ENCODE measurements around the gene KRT6C. TPM values are rescaled to one million over a fixed set of nuclear protein-coding genes. Genes with fewer than 3 reads are reported as not detected.

KRT6C gene
- total and polyA plus RNA-seq, 2 experiments from 2014 or later: not detected

DNA sequence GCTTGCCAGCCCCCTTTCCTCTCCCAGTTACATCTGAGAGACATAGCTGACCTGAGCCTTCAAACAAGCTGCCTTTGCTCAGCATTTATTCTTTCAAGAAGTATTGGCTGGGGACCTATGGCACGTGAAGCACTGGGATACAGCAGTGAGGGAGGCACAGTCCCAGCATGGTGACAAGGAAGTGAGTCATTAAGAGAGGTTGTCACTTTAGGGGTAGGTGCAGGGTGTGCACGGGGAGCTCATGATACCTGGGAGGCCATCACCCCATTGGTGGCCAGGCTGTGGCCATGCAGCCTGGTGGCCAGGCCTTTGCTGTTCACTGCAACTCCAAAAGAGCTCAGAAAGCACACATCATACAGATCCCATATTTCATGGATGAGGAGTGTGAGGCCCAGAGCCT lies 33.8 kb downstream of the KRT6C start:
- Mint-ChIP-seq H3K27ac (no peak overlapping the region), H3K27me3 (ENCODE audit: insufficient read depth, low read depth, poor library complexity) (peaks cover 3% of the 10 kb centered on the region), H3K4me1 (peaks cover 17% of the 10 kb centered on the region), H3K4me3 (no peak overlapping the region), H3K36me3 (ENCODE audit: low read depth) (no peaks in the 10 kb centered on the region), H3K9me3 (no peaks in the 10 kb centered on the region; the same call in 2 of the 3 replicates)
- H3K4me1 ChIP-seq (ENCODE audit: insufficient read depth): peaks cover 5% of the 10 kb centered on the region; the same call in 1 of the 2 replicates
- H3K79me2 ChIP-seq (replicated peaks; ENCODE audit: insufficient read depth): no peaks in the 10 kb centered on the region
- H4K20me1 ChIP-seq (replicated peaks; ENCODE audit: insufficient read depth): no peaks in the 10 kb centered on the region
- no peak for DNase-seq (ENCODE audit: low spot score)
- TF ChIP-seq EZH2phosphoT487 (IDR thresholded peaks at IDR 0.05; ENCODE audit: unreplicated experiment): no peak
- no peak for TF ChIP-seq NANOG (IDR thresholded peaks at IDR 0.05; ENCODE audit: borderline replicate concordance)
- TF ChIP-seq, protein P1, sequence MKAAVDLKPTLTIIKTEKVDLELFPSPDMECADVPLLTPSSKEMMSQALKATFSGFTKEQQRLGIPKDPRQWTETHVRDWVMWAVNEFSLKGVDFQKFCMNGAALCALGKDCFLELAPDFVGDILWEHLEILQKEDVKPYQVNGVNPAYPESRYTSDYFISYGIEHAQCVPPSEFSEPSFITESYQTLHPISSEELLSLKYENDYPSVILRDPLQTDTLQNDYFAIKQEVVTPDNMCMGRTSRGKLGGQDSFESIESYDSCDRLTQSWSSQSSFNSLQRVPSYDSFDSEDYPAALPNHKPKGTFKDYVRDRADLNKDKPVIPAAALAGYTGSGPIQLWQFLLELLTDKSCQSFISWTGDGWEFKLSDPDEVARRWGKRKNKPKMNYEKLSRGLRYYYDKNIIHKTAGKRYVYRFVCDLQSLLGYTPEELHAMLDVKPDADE (IDR thresholded peaks at IDR 0.05): no peak
- TF ChIP-seq POLR2AphosphoS5 (IDR thresholded peaks at IDR 0.05; ENCODE audit: low read depth): no peak
- TF ChIP-seq STAT1 (IDR thresholded peaks at IDR 0.05; ENCODE audit: unreplicated experiment): no peak
- no peak for TF ChIP-seq ZNF114 (CRISPR knock-in tag; IDR thresholded peaks at IDR 0.05)
- TF ChIP-seq, protein P2, sequence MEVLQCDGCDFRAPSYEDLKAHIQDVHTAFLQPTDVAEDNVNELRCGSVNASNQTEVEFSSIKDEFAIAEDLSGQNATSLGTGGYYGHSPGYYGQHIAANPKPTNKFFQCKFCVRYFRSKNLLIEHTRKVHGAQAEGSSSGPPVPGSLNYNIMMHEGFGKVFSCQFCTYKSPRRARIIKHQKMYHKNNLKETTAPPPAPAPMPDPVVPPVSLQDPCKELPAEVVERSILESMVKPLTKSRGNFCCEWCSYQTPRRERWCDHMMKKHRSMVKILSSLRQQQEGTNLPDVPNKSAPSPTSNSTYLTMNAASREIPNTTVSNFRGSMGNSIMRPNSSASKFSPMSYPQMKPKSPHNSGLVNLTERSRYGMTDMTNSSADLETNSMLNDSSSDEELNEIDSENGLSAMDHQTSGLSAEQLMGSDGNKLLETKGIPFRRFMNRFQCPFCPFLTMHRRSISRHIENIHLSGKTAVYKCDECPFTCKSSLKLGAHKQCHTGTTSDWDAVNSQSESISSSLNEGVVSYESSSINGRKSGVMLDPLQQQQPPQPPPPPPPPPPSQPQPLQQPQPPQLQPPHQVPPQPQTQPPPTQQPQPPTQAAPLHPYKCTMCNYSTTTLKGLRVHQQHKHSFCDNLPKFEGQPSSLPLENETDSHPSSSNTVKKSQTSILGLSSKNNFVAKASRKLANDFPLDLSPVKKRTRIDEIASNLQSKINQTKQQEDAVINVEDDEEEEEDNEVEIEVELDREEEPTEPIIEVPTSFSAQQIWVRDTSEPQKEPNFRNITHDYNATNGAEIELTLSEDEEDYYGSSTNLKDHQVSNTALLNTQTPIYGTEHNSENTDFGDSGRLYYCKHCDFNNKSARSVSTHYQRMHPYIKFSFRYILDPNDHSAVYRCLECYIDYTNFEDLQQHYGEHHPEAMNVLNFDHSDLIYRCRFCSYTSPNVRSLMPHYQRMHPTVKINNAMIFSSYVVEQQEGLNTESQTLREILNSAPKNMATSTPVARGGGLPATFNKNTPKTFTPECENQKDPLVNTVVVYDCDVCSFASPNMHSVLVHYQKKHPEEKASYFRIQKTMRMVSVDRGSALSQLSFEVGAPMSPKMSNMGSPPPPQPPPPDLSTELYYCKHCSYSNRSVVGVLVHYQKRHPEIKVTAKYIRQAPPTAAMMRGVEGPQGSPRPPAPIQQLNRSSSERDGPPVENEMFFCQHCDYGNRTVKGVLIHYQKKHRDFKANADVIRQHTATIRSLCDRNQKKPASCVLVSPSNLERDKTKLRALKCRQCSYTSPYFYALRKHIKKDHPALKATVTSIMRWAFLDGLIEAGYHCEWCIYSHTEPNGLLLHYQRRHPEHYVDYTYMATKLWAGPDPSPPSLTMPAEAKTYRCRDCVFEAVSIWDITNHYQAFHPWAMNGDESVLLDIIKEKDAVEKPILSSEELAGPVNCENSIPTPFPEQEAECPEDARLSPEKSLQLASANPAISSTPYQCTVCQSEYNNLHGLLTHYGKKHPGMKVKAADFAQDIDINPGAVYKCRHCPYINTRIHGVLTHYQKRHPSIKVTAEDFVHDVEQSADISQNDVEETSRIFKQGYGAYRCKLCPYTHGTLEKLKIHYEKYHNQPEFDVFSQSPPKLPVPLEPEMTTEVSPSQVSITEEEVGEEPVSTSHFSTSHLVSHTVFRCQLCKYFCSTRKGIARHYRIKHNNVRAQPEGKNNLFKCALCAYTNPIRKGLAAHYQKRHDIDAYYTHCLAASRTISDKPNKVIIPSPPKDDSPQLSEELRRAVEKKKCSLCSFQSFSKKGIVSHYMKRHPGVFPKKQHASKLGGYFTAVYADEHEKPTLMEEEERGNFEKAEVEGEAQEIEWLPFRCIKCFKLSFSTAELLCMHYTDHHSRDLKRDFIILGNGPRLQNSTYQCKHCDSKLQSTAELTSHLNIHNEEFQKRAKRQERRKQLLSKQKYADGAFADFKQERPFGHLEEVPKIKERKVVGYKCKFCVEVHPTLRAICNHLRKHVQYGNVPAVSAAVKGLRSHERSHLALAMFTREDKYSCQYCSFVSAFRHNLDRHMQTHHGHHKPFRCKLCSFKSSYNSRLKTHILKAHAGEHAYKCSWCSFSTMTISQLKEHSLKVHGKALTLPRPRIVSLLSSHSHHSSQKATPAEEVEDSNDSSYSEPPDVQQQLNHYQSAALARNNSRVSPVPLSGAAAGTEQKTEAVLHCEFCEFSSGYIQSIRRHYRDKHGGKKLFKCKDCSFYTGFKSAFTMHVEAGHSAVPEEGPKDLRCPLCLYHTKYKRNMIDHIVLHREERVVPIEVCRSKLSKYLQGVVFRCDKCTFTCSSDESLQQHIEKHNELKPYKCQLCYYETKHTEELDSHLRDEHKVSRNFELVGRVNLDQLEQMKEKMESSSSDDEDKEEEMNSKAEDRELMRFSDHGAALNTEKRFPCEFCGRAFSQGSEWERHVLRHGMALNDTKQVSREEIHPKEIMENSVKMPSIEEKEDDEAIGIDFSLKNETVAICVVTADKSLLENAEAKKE (CRISPR knock-in tag; IDR thresholded peaks at IDR 0.05): no peak
- no peak for TF ChIP-seq JUNB (IDR thresholded peaks at IDR 0.05; ENCODE audit: unreplicated experiment)
- no peak for TF ChIP-seq EZH2 (IDR thresholded peaks at IDR 0.05; ENCODE audit: low read depth, unreplicated experiment)
- no peak for TF ChIP-seq CREB1 (CRISPR knock-in tag; IDR thresholded peaks at IDR 0.05; ENCODE audit: low read depth)
- TF ChIP-seq, protein P3, sequence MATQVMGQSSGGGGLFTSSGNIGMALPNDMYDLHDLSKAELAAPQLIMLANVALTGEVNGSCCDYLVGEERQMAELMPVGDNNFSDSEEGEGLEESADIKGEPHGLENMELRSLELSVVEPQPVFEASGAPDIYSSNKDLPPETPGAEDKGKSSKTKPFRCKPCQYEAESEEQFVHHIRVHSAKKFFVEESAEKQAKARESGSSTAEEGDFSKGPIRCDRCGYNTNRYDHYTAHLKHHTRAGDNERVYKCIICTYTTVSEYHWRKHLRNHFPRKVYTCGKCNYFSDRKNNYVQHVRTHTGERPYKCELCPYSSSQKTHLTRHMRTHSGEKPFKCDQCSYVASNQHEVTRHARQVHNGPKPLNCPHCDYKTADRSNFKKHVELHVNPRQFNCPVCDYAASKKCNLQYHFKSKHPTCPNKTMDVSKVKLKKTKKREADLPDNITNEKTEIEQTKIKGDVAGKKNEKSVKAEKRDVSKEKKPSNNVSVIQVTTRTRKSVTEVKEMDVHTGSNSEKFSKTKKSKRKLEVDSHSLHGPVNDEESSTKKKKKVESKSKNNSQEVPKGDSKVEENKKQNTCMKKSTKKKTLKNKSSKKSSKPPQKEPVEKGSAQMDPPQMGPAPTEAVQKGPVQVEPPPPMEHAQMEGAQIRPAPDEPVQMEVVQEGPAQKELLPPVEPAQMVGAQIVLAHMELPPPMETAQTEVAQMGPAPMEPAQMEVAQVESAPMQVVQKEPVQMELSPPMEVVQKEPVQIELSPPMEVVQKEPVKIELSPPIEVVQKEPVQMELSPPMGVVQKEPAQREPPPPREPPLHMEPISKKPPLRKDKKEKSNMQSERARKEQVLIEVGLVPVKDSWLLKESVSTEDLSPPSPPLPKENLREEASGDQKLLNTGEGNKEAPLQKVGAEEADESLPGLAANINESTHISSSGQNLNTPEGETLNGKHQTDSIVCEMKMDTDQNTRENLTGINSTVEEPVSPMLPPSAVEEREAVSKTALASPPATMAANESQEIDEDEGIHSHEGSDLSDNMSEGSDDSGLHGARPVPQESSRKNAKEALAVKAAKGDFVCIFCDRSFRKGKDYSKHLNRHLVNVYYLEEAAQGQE (IDR thresholded peaks at IDR 0.05; ENCODE audit: unreplicated experiment): no peak
- TF ChIP-seq ZNF331 (CRISPR knock-in tag; IDR thresholded peaks at IDR 0.05; ENCODE audit: low read depth): no peak
- TF ChIP-seq, protein P4, sequence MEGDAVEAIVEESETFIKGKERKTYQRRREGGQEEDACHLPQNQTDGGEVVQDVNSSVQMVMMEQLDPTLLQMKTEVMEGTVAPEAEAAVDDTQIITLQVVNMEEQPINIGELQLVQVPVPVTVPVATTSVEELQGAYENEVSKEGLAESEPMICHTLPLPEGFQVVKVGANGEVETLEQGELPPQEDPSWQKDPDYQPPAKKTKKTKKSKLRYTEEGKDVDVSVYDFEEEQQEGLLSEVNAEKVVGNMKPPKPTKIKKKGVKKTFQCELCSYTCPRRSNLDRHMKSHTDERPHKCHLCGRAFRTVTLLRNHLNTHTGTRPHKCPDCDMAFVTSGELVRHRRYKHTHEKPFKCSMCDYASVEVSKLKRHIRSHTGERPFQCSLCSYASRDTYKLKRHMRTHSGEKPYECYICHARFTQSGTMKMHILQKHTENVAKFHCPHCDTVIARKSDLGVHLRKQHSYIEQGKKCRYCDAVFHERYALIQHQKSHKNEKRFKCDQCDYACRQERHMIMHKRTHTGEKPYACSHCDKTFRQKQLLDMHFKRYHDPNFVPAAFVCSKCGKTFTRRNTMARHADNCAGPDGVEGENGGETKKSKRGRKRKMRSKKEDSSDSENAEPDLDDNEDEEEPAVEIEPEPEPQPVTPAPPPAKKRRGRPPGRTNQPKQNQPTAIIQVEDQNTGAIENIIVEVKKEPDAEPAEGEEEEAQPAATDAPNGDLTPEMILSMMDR (conservative IDR thresholded peaks at IDR 0.05; ENCODE audit: low read depth in 2 of 2): no peak
- H3K4me2 ChIP-seq: no peak overlapping the region
- no peaks in the 10 kb centered on the region for H3K27me3 ChIP-seq (ENCODE audit: insufficient read depth)
- H3K36me3 ChIP-seq (ENCODE audit: insufficient read depth): no peaks in the 10 kb centered on the region
- H3F3A ChIP-seq (replicated peaks; ENCODE audit: low read depth): no peaks in the 10 kb centered on the region
- ATAC-seq: no peak
- H3K27ac ChIP-seq (ENCODE audit: low read depth): no peak overlapping the region
- H3K4me3 ChIP-seq: no peak overlapping the region
- H2AFZ ChIP-seq: no peak overlapping the region
- peaks cover 6% of the 10 kb centered on the region; the same call in 1 of the 2 replicates for H3K9me2 ChIP-seq (ENCODE audit: insufficient read depth)

All from GM23338 (cell line).